HCT116 (cell line): ENCODE data around the gene UQCRQ. TPM values are rescaled to one million over a fixed set of nuclear protein-coding genes. Genes with fewer than 3 reads are reported as not detected.

ENCODE experiments used
- ATAC-seq: fragments of 200-7000 bp; cut with Tn5 transposase; 2 replicates; pipeline ENCODE4 v1.9.1; 2020; ENCODE audit warnings: mild to moderate bottlenecking, moderate library complexity
- BruUV-seq: library from RNA; stranded (reverse); fragments of 400-500 nt; replicated peaks from 2 replicates; lab custom pipeline; 2021; lab: Mats Ljungman, UMichigan
- CTCF ChIA-PET: fragments of 300-600 bp; sonication (Branson Sonifier 250); formaldehyde crosslinking; loops from one replicate; lab custom pipeline; 2021; ENCODE audit warnings: antibody characterized with exemption; lab: Charles Lee
- POLR2A ChIA-PET: fragments of 300-600, 350-600 bp; sonication (Branson Sonifier 250); formaldehyde crosslinking; loops from one replicate; lab custom pipeline; 2021; ENCODE audit warnings: antibody characterized with exemption; lab: Charles Lee
- RAD21 ChIA-PET, 2 experiments: fragments of 300-600 bp; sonication (Branson Sonifier 250); formaldehyde crosslinking; loops; one replicate each; lab custom pipeline; 2023; ENCODE audit warnings: low total read pairs in 2 of 2; ENCODE audit not compliant: uncharacterized antibody in 2 of 2, unreplicated experiment in 2 of 2, low non-redundant PET in 1 of 2; lab: Charles Lee
- DNase-seq: peaks from one replicate; pipeline ENCODE4 v3.0.0-alpha.2; 2010; ENCODE audit warnings: low read depth, low spot score
- H2AFZ ChIP-seq: fragments of 200-600 bp; shearing (Covaris generic), sonication (generic); 2 replicates; pipeline ENCODE4 v1.6.1; 2017; ENCODE audit warnings: low read depth, mixed run types, mixed read lengths, antibody characterized with exemption, low read length; ENCODE audit not compliant: poor library complexity, severe bottlenecking
- H3K27ac ChIP-seq: 2 replicates; pipeline ENCODE4 v1.5.1; 2012; ENCODE audit warnings: low read depth, low read length
- H3K27me3 ChIP-seq: fragments of 200-600 bp; sonication (generic); 2 replicates; pipeline ENCODE4 v1.6.1; 2016; ENCODE audit warnings: mixed run types, low read length, mixed read lengths; ENCODE audit not compliant: insufficient read depth
- H3K36me3 ChIP-seq, 2 experiments: fragments of 200-500 bp in 1 of 2; fragments of 200-600 bp in 1 of 2; sonication (Bioruptor generic) in 1 of 2; sonication (generic) in 1 of 2; 2 replicates each; pipeline versions ENCODE4 v1.5.1 to v1.6.1; 2014 to 2016; ENCODE audit warnings: low read length in 2 of 2, inconsistent platforms in 1 of 2, mixed read lengths in 1 of 2, mixed run types in 1 of 2; ENCODE audit not compliant: insufficient read depth in 2 of 2, control insufficient read depth in 1 of 2
- H3K4me1 ChIP-seq, 2 experiments: fragments of 200-600 bp in 1 of 2; sonication (generic) in 1 of 2; 2 replicates each; pipeline versions ENCODE4 v1.5.1 to v1.6.1; 2012 to 2017; ENCODE audit warnings: low read length in 2 of 2, inconsistent platforms in 1 of 2, mild to moderate bottlenecking in 1 of 2, mixed read lengths in 1 of 2, mixed run types in 1 of 2, moderate library complexity in 1 of 2; ENCODE audit not compliant: insufficient read depth in 2 of 2, control insufficient read depth in 1 of 2
- H3K4me2 ChIP-seq: fragments of 200-600 bp; sonication (generic); 2 replicates; pipeline ENCODE4 v1.6.1; 2017; ENCODE audit warnings: mixed run types, low read length, mixed read lengths
- H3K4me3 ChIP-seq, 2 experiments: fragments of 200-600 bp in 1 of 2; sonication (generic) in 1 of 2; replicated peaks in 1 of 2; 2 replicates each; pipeline ENCODE4 v1.5.1; 2011 to 2016; ENCODE audit warnings: low read length in 2 of 2, control low read depth in 1 of 2, low read depth in 1 of 2, mild to moderate bottlenecking in 1 of 2, mixed read lengths in 1 of 2, mixed run types in 1 of 2
- H3K79me2 ChIP-seq: fragments of 200-600 bp; sonication (generic); 2 replicates; pipeline ENCODE4 v1.6.1; 2017; ENCODE audit warnings: mild to moderate bottlenecking, mixed run types, low read length, moderate library complexity, mixed read lengths; ENCODE audit not compliant: insufficient read depth
- H3K9ac ChIP-seq: fragments of 200-600 bp; sonication (generic); 2 replicates; pipeline ENCODE4 v1.6.1; 2016; ENCODE audit warnings: low read length, mixed read lengths
- H3K9me2 ChIP-seq: fragments of 200-600 bp; sonication (generic), shearing (Covaris generic); 2 replicates; pipeline ENCODE4 v1.6.1; 2017; ENCODE audit warnings: mixed run types, mild to moderate bottlenecking, moderate library complexity; ENCODE audit not compliant: insufficient read depth
- H3K9me3 ChIP-seq, 2 experiments: fragments of 200-500 bp in 1 of 2; fragments of 200-600 bp in 1 of 2; sonication (Bioruptor generic) in 1 of 2; sonication (generic) in 1 of 2; 2 replicates each; pipeline ENCODE4 v1.6.1; 2014 to 2017; ENCODE audit warnings: low read length in 2 of 2, mixed read lengths in 2 of 2, inconsistent platforms in 1 of 2, low read depth in 1 of 2, mild to moderate bottlenecking in 1 of 2, mixed run types in 1 of 2, moderate library complexity in 1 of 2; ENCODE audit not compliant: control insufficient read depth in 1 of 2, insufficient read depth in 1 of 2
- H4K20me1 ChIP-seq: fragments of 200-600 bp; sonication (generic), shearing (Covaris generic); 2 replicates; pipeline ENCODE4 v1.6.1; 2017; ENCODE audit warnings: mixed run types, mild to moderate bottlenecking, moderate library complexity; ENCODE audit not compliant: insufficient read depth
- ATF3 ChIP-seq: IDR thresholded peaks from 2 replicates; pipeline ENCODE4 v1.6.1; 2012
- CBX3 ChIP-seq: IDR thresholded peaks from 2 replicates; pipeline ENCODE4 v1.6.1; 2012; ENCODE audit warnings: low read depth
- CEBPB ChIP-seq: IDR thresholded peaks from 2 replicates; pipeline ENCODE4 v1.6.1; 2012; ENCODE audit warnings: low read depth
- EGR1 ChIP-seq: IDR thresholded peaks from 2 replicates; pipeline ENCODE4 v1.6.1; 2012; ENCODE audit warnings: low read depth
- ELF1 ChIP-seq: IDR thresholded peaks from 2 replicates; pipeline ENCODE4 v1.6.1; 2012; ENCODE audit warnings: low read depth, borderline replicate concordance
- EZH2phosphoT487 ChIP-seq: fragments of 200-600 bp; IDR thresholded peaks from 2 replicates; pipeline ENCODE4 v1.6.1; 2018; ENCODE audit warnings: antibody characterized with exemption, borderline replicate concordance
- FOSL1 ChIP-seq: IDR thresholded peaks from 2 replicates; pipeline ENCODE4 v1.6.1; 2012; ENCODE audit warnings: low read depth
- JUND ChIP-seq: IDR thresholded peaks from 2 replicates; pipeline ENCODE4 v1.6.1; 2012
- POLR2A ChIP-seq: IDR thresholded peaks from 2 replicates; pipeline ENCODE4 v1.7.0; 2011; ENCODE audit warnings: borderline replicate concordance; ENCODE audit not compliant: insufficient read depth, insufficient read length; ENCODE audit errors: extremely low read depth
- POLR2AphosphoS5 ChIP-seq: IDR thresholded peaks from 2 replicates; pipeline ENCODE4 v1.6.1; 2011; ENCODE audit warnings: mild to moderate bottlenecking, low read depth, low read length, moderate library complexity
- RAD21 ChIP-seq: IDR thresholded peaks from 2 replicates; pipeline ENCODE4 v1.6.1; 2012; ENCODE audit warnings: low read depth, mild to moderate bottlenecking
- SIN3A ChIP-seq: IDR thresholded peaks from 2 replicates; pipeline ENCODE4 v1.6.1; 2012; ENCODE audit warnings: low read depth
- SRF ChIP-seq: IDR thresholded peaks from 2 replicates; pipeline ENCODE4 v1.6.1; 2012; ENCODE audit warnings: low read depth
- TCF7L2 ChIP-seq: IDR thresholded peaks from 2 replicates; pipeline ENCODE4 v1.7.0; 2011; ENCODE audit warnings: borderline replicate concordance, inconsistent platforms; ENCODE audit not compliant: insufficient read depth, insufficient read length; ENCODE audit errors: extremely low read depth
- YY1 ChIP-seq: IDR thresholded peaks from 2 replicates; pipeline ENCODE4 v1.6.1; 2011; ENCODE audit warnings: low read length, low read depth, moderate library complexity, mild to moderate bottlenecking; ENCODE audit not compliant: insufficient replicate concordance; ENCODE audit errors: extremely low read depth
- ZFX ChIP-seq: fragments of 450-650 bp; IDR thresholded peaks from 2 replicates; pipeline ENCODE4 v1.6.1; 2017
- ZNF274 ChIP-seq: fragments of 200-500 bp; sonication (Bioruptor generic); IDR thresholded peaks from 2 replicates; pipeline ENCODE4 v1.6.1; 2014; ENCODE audit warnings: mild to moderate bottlenecking, low read depth, low read length, inconsistent platforms
- intact Hi-C: fragments of 100-400 bp; cut with micrococcal nuclease; formaldehyde crosslinking; loops from 2 replicates; pipeline ENCODE4 v1.10.0; 2022
- total RNA-seq: library from RNA; stranded (reverse); gene quantifications from one replicate; pipeline ENCODE4 v1.2.1, GENCODE V29; 2021; ENCODE audit not compliant: unreplicated experiment
- TF ChIP-seq, protein P1 (sequence below): IDR thresholded peaks from 2 replicates; pipeline ENCODE4 v1.6.1; 2012

UQCRQ gene
- total RNA-seq, 1 experiment from 2014 or later = 528 TPM

DNA sequence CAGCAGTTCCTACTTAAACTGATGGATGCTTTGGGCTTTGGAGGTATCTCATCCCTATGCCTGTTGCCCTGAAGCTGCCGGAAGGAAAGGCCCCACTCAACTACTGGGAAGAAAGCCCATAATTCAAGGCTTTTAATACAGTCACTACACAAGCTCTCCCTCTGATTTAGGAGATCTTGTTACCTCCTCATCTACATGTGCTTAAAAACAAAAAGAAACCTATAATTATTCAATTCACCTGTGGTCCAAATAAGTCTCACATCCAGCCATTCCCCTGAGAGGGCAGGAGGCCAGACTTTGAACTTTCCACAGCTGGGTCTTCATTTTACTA, 6.3 kb downstream of the UQCRQ start:
- Histone ChIP-seq H2AFZ (no peak overlapping the region), H3K9me2 (no peaks in the 10 kb centered on the region), H3K4me2 (no peak overlapping the region), H3K4me3 (no peak overlapping the region), H3K9ac (no peak overlapping the region), H3K36me3 (peaks cover 4 to 15% of the 10 kb centered on the region in 2 experiments; a peak in 2 of 4 replicates), H3K27me3 (no peaks in the 10 kb centered on the region), H3K9me3 (no peaks in the 10 kb centered on the region), H4K20me1 (no peaks in the 10 kb centered on the region), H3K27ac (no peak overlapping the region), H3K4me1 (peaks cover under 1 to 1% of the 10 kb centered on the region in 2 experiments; a peak in 2 of 4 replicates), H3K79me2 (peaks cover 12% of the 10 kb centered on the region)
- TF ChIP-seq CBX3 (no peak), POLR2A (no peak), ZNF274 (no peak), ZFX (no peak), ELF1 (no peak), ATF3 (no peak), EZH2phosphoT487 (no peak), POLR2AphosphoS5 (no peak), SIN3A (no peak), RAD21 (no peak), YY1 (no peak), SRF (no peak), TCF7L2 (no peak), JUND (no peak), CEBPB (no peak), FOSL1 (no peak), EGR1 (no peak)
- TF ChIP-seq, protein P1, sequence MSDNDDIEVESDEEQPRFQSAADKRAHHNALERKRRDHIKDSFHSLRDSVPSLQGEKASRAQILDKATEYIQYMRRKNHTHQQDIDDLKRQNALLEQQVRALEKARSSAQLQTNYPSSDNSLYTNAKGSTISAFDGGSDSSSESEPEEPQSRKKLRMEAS = no peak
- no peak for DNase-seq
- CTCF ChIA-PET = interaction anchor here (1.3 kb wide), 1 partner anchor 11 kb away, joined by 5 read pairs; no protein-coding TSS in a partner anchor
- intact Hi-C loops = no loop called here
- ATAC-seq = no peak
- BruUV-seq = no TSS peak
- RAD21 ChIA-PET = no interaction called here
- POLR2A ChIA-PET = no interaction called here
